HFF-Myc (cell line): ENCODE results near the gene SPATA2.

Experiments
- DNase-seq: peaks from one replicate; pipeline ENCODE4 v3.0.0-alpha.2; 2011; ENCODE audit warnings: low read depth; ENCODE audit errors: extremely low read depth
- H3K4me3 ChIP-seq: replicated peaks from 2 replicates; pipeline ENCODE4 v1.5.1; 2011; ENCODE audit warnings: low read depth, mild to moderate bottlenecking, control low read depth, low read length
- TF ChIP-seq, protein P1 (sequence below): IDR thresholded peaks from 2 replicates; pipeline ENCODE4 v1.5.1; 2012; ENCODE audit warnings: mild to moderate bottlenecking, low read depth, low read length, control low read depth; ENCODE audit errors: missing control alignments

Gene SPATA2

DNA sequence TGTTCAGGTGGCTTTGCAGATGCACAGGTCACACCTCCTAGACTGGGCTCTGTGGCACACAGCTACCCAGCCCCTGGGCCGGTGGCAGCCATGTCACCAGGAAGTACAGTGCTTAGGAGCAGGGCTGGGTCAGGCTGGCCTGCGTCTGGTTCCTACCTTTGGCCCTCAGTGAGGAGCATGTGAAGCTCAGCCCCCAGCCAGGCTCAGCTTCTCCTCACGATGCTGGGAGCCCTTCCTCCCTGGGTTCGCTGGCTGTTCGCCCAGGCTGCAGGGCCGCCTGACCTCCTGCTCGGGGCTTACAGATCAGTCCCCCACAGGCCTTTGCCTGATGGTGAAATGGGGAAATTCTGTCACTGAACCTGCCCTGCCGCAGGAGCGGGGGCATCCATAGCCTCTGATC lies 23.1 kb downstream of the SPATA2 start:
- H3K4me3 ChIP-seq, result no peak overlapping the region
- DNase-seq, result no peak
- TF ChIP-seq, protein P1, sequence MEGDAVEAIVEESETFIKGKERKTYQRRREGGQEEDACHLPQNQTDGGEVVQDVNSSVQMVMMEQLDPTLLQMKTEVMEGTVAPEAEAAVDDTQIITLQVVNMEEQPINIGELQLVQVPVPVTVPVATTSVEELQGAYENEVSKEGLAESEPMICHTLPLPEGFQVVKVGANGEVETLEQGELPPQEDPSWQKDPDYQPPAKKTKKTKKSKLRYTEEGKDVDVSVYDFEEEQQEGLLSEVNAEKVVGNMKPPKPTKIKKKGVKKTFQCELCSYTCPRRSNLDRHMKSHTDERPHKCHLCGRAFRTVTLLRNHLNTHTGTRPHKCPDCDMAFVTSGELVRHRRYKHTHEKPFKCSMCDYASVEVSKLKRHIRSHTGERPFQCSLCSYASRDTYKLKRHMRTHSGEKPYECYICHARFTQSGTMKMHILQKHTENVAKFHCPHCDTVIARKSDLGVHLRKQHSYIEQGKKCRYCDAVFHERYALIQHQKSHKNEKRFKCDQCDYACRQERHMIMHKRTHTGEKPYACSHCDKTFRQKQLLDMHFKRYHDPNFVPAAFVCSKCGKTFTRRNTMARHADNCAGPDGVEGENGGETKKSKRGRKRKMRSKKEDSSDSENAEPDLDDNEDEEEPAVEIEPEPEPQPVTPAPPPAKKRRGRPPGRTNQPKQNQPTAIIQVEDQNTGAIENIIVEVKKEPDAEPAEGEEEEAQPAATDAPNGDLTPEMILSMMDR, result no peak

DNA sequence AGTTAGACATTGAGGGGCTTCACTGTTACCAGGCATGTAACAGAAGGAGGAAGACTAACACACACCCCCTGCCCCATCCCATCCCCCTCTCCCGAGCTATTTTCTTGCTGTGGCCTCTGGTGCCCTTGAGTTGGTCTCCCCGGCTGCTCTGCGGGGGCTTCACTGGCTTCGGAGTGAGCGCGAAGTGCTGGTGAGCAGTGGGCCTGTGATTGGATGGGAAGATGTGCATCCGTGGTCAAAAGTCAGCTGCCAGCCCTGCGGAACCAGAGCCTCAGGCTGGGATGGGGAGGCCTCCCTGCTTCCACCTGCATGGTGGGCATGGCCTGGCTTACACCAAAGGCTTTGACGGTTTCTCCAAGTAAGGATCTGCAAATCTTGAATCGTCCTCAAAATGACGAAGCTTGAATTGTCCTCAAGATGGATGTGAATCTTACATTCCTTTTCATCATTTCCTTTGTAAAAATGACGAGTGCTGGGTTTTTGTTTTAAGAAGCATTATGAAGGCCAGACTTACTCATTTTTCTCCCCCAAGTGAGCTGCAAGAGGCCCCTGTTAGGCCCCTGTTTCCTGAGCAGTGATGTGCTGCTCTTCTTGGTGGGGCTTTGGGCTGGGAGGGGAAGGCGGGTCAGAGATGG lies 23.7 kb downstream of the SPATA2 start:
- TF ChIP-seq, protein P1, result no peak
- no peak for DNase-seq
- no peak overlapping the region for H3K4me3 ChIP-seq

DNA sequence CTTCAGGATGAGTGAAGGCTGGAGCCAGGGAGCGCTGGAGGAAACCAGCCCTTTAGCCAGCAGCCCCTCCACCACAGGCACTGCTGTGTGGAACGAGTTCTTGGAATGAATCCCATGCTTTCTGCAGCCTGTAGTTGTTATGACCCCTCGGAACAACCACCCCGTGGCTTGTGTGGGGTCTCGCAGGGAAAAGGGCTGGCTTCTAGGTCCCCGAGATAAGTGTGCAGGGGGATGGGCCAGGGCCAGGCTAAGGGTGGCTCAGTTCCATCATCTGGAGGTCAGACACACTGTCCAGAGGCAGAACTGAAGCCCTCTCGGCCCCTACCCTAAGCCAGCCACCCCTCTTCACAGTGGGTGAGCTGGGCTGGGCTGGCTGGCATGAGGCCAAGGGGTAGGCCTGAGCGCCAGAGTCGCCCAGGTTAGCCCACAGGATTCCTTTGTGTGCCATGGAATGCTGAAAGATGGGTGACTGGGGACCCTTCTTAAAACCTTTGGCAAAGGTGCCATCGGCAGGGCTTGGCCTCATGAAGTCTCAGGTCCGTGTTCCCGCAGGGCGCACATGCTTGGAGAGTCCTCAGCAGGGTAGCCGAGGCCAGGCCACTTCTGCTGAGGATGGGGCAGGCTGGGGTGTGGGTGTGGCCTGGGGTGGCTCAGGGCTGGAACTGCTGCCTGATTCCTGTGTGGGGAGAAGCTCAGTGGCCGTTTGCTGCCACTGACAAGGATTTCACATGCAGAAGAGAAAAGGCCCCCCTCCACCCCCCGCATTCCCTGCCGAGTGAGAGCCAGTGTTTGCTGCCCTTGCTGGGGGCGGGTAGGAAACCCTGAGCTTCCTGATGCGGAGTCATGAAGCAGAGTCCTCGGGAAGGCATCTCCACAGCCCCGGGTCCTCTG lies 24.6 kb downstream of the SPATA2 start:
- no peak overlapping the region for H3K4me3 ChIP-seq
- no peak for DNase-seq
- TF ChIP-seq, protein P1, result no peak

DNA sequence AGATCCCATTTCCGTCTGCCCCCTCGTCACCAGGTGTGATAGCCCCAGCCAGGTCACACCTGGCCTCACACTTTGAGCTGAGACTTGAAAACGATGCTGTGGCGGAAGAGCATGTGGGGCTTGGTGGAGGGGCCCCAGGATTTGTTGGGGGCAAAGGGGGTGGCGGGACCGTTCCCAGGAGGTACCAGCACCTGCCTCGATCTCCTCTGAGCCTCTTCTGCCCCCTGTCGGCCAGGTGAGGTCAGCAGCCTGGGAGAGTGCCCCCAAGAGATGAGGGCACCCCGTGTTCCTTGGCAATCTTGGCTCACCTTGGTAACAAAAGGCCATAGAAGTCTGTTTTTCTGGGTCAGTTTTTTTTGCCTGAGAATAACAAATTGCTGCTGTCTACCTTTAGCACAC lies 25.4 kb downstream of the SPATA2 start:
- TF ChIP-seq, protein P1, result no peak
- no peak overlapping the region for H3K4me3 ChIP-seq
- DNase-seq, result no peak

DNA sequence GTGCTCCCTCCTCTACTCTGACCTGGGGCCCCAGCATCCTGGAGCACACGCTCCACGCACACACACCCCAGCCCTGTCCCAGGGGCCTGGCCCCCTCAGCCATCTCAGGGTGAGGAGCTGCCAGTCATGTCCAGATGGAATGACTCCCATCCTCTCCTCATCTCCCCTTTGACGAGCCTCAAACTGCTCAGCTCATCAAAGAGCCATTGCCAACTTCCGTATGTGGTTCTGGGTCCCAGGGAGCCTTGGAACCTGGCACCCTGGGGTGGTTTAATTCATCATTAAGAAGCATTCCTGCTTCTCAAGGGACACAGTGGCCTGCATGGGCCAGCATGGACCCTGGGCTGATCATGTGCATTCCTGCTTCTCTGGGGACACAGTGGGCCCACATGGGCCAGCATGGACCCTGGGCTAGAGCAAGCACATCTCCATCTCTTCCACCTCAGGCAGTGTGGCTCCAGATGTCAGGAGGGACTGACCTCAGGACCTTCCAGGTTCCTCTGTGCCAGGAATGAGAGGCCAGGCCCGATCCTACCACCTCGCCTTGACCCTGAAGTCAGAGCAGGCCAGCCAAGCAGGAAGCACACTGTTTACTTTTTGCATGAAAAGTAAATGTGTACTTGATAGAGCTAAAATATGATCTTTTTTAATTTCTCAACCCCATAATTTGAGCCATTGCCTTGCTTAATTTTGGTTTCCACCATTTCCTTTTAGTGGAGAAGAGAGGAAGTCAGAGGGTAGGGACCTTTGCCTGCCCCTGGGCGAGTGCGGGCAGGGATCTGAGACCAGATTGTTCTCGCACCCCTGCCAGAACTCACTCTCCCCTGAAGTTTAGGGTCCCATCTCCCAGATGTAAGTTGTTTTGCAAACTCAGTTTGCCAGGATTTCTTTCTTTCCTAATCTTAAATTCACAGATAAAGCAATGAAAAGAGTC lies 26.1 kb downstream of the SPATA2 start:
- TF ChIP-seq, protein P1, result no peak
- no peak overlapping the region for H3K4me3 ChIP-seq
- DNase-seq, result no peak

DNA sequence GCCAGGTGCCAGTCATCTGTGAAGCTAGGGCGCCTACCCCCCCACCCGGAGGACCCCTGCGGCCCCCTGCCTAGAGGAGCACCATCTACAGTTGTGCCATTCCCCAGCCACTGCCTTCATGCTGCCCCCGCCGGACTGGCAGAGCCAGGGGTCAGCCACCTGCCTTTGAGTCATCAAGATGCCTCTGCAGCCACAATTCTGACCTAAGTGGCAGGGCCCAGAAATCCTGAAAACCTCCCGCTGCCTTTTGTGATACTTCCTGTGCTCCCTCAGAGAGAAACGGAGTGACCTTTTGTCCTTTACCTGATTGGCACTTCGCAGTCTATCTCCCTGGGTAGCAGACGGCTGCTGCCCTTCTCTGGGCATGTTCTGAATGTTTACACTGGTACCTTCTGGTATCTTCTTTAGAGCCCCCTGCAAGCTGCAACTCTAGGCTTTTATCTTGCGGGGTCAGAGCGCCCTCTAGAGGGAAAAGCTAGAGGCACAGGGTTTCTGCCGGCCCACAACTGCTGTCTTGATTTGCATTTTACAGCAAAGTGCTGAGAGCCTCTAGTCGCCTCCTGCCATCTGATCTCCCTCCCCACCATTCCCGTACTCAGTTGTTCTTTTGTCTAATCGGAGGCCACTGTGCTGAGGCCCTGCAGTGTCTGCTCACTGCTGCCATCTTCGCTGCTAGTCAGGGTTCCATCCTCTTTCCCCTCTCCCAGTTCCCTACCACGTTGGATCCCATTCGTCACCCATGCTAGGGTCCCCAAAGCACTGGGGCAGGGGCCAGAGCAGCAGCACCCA lies 26.9 kb downstream of the SPATA2 start:
- TF ChIP-seq, protein P1, result peak; percentile 91
- no peak overlapping the region for H3K4me3 ChIP-seq
- DNase-seq, result no peak
